OCI-LY3 (cell line): ENCODE results near the gene SH3GL3.

Experiments used
- CTCF ChIP-seq: fragments of 200-600, 300-600 bp; sonication (generic); IDR thresholded peaks from 2 replicates; pipeline ENCODE4 v1.5.1; 2014; ENCODE audit warnings: antibody characterized with exemption, low read length, low read depth
- EZH2phosphoT487 ChIP-seq: fragments of 200-600 bp; shearing (Covaris generic); IDR thresholded peaks from 2 replicates; pipeline ENCODE4 v1.6.1; 2018; ENCODE audit warnings: antibody characterized with exemption, mixed run types, low read depth

- no peak for TF ChIP-seq CTCF
- TF ChIP-seq EZH2phosphoT487: no peak
Observed at GRCh38 chr15:83533410-83533962, 86.3 kb downstream of the SH3GL3 start.
